ENCODE data around the gene EIF2AK2. TPM values are rescaled to one million over a fixed set of nuclear protein-coding genes. Genes with fewer than 3 reads are reported as not detected.

Gene EIF2AK2
- total RNA-seq, 2 experiments from 2014 or later = 29.1 to 31.1 TPM

DNA sequence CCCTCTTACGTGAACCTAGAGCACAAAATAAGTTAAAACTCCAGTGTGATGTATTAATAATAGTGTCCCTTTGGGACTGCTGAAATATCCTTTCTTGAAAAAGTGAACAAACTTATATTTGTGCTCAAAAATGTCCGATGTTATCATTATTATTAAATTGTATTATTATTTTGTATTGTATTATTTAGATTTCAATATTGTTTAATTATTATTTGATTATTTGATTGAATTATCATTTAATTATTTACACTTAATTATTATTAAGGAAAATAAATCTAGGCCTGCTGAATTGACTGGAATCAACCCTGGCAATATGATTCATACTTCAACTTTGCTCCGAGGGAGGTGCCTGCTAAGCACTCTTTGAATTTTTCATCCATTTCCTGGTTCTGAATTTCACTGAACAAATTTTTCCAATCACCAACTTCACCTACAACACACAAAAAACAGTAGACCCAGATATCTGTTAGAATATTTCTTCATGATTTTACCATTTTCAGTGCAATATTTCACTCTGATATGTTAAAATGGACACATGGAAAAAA is 10.9 kb upstream of the EIF2AK2 start:
- CTCF ChIA-PET = interaction anchor here (1.0 to 1.2 kb wide), 3 partner anchors 9 to 35 kb away, joined by 3 to 5 read pairs (median 4); no protein-coding TSS in a partner anchor
- TF ChIP-seq, protein P1, sequence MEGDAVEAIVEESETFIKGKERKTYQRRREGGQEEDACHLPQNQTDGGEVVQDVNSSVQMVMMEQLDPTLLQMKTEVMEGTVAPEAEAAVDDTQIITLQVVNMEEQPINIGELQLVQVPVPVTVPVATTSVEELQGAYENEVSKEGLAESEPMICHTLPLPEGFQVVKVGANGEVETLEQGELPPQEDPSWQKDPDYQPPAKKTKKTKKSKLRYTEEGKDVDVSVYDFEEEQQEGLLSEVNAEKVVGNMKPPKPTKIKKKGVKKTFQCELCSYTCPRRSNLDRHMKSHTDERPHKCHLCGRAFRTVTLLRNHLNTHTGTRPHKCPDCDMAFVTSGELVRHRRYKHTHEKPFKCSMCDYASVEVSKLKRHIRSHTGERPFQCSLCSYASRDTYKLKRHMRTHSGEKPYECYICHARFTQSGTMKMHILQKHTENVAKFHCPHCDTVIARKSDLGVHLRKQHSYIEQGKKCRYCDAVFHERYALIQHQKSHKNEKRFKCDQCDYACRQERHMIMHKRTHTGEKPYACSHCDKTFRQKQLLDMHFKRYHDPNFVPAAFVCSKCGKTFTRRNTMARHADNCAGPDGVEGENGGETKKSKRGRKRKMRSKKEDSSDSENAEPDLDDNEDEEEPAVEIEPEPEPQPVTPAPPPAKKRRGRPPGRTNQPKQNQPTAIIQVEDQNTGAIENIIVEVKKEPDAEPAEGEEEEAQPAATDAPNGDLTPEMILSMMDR (IDR thresholded peaks at IDR 0.05) = no peak
- Histone ChIP-seq H3K27ac (ENCODE audit: low read depth in 1 of 2, low read length in 2 of 2) (no peak overlapping the region), H3K4me1 (ENCODE audit: insufficient read depth, low read length) (no peaks in the 10 kb centered on the region), H3K4me3 (ENCODE audit: low read length) (no peak overlapping the region), H3K36me3 (ENCODE audit: insufficient read depth, low read length) (no peaks in the 10 kb centered on the region), H3K27me3 (ENCODE audit: control insufficient read depth in 1 of 2, insufficient read depth in 2 of 2, low read length in 2 of 2) (no peaks in the 10 kb centered on the region), H3K9me3 (ENCODE audit: control insufficient read depth in 1 of 2, insufficient read depth in 1 of 2, low read length in 2 of 2) (peaks cover 0 to 9% of the 10 kb centered on the region in 2 experiments)
- DNase-seq = no peak
- intact Hi-C loops (cut with DNase I, micrococcal nuclease) = loop anchor here (2.0 to 5.0 kb wide), 3 partner anchors 65 to 710 kb away; partner anchors contain the start of genes CEBPZ (in 1 of the 2) and NDUFAF7 (in 1 of the 2)
- POLR2A ChIA-PET = no interaction called here
- no peak overlapping the region for H3K4me3 Mint-ChIP-seq
- no peak for ATAC-seq (ENCODE audit: poor library complexity)
- H3K36me3 Mint-ChIP-seq (ENCODE audit: low read depth) = no peaks in the 10 kb centered on the region
- no peaks in the 10 kb centered on the region for H3K4me1 Mint-ChIP-seq (ENCODE audit: low read depth)
- no peaks in the 10 kb centered on the region for H3K27me3 Mint-ChIP-seq
- no peak overlapping the region for H3K27ac Mint-ChIP-seq
- H3K9me3 Mint-ChIP-seq = peaks cover 8% of the 10 kb centered on the region

DNA sequence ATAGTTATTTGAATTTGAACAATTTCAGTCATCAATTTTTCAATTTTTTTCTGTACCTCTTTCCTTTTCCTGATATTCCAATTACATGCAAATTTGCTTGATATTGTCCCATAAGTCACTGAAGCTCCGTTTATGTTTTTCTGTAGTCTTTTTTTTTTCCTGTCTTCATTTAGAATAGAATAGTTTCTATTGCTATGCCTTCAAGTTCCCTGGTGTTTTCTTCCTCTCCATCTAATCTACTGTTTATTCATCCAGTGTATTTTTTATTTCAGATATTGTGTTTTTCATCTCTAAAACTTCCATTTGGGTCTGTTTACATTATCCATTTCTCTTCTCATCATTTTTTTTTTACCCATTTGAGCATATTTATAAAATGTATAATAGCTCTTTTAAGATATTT is 8.0 kb upstream of the EIF2AK2 start:
- no peaks in the 10 kb centered on the region for H3K36me3 ChIP-seq (ENCODE audit: insufficient read depth, low read length)
- H3K9me3 Mint-ChIP-seq = peaks cover 8% of the 10 kb centered on the region
- intact Hi-C loops (cut with DNase I, micrococcal nuclease) = loop anchor here (5.0 kb wide), 2 partner anchors 68 to 713 kb away; partner anchors contain the start of genes CEBPZ (in 1 of the 2) and NDUFAF7 (in 1 of the 2)
- POLR2A ChIA-PET = interaction anchor here (1.5 kb wide), 1 partner anchor 8 kb away, joined by 5 read pairs; the partner anchor contains the start of gene EIF2AK2
- TF ChIP-seq, protein P1 (IDR thresholded peaks at IDR 0.05) = no peak
- no peaks in the 10 kb centered on the region for H3K27me3 Mint-ChIP-seq
- no peak for DNase-seq
- ATAC-seq (ENCODE audit: poor library complexity) = no peak
- no peaks in the 10 kb centered on the region for H3K27me3 ChIP-seq (ENCODE audit: control insufficient read depth in 1 of 2, insufficient read depth in 2 of 2, low read length in 2 of 2)
- H3K27ac Mint-ChIP-seq = no peak overlapping the region
- H3K4me1 Mint-ChIP-seq (ENCODE audit: low read depth) = no peaks in the 10 kb centered on the region
- H3K27ac ChIP-seq (ENCODE audit: low read depth in 1 of 2, low read length in 2 of 2) = no peak overlapping the region
- no peak overlapping the region for H3K4me3 ChIP-seq (ENCODE audit: low read length)
- H3K36me3 Mint-ChIP-seq (ENCODE audit: low read depth) = no peaks in the 10 kb centered on the region
- H3K4me1 ChIP-seq (ENCODE audit: insufficient read depth, low read length) = no peaks in the 10 kb centered on the region
- CTCF ChIA-PET = no interaction called here
- peaks cover 0 to 9% of the 10 kb centered on the region in 2 experiments for H3K9me3 ChIP-seq (ENCODE audit: control insufficient read depth in 1 of 2, insufficient read depth in 1 of 2, low read length in 2 of 2)
- no peak overlapping the region for H3K4me3 Mint-ChIP-seq

DNA sequence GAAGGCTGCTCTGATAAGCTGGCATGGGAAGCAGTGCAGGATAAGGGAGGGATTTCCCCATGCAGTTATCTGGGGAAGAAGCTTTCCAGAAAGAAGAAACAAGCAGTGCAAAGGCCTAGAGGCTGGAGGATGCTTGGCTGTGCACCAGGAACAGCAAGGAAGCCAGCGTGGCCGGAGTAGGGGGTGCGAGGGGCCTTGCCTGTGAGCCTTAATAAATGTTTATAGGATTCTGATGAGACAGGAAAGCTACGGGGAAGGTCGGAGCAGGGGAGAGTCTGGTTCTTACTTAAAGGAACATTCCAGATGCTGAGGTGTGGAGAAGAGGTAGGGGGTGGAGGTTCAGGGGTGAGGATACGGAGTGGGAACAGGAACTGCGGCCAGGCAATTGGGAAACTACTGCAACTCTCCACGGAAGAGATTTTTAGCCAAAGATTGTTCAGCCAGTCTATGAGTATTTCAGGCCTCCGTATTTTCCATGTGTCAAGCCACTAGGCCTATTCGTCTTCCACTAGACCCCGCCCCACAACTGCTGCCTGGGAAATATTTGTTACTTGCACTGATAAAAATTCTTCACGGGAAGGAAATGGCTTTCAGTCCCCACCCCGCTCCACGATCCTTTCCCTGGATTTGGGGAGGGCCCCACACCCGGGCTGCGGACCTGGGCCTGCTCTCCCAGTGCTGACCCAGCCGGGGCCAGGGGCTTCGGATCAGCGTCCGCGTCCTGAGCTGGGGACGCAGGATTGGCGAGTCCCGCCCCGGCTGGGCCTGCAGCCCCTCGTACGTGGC is 516 bp downstream of the EIF2AK2 start:
- H3K4me1 ChIP-seq (ENCODE audit: insufficient read depth, low read length) = peaks cover 31% of the 10 kb centered on the region
- Mint-ChIP-seq H3K9me3 (no peaks in the 10 kb centered on the region), H3K4me3 (peak overlapping the region; percentile 97), H3K36me3 (ENCODE audit: low read depth) (peaks cover 38% of the 10 kb centered on the region), H3K27ac (peak overlapping the region; percentile 95), H3K27me3 (no peaks in the 10 kb centered on the region), H3K4me1 (ENCODE audit: low read depth) (peaks cover 53% of the 10 kb centered on the region)
- intact Hi-C loops (cut with DNase I, micrococcal nuclease) = loop anchor here (2.0 to 10.0 kb wide), 4 partner anchors 41 to 519 kb away; partner anchors contain the start of genes CDC42EP3 (in 1 of the 2), CEBPZOS (in 1 of the 2) and STRN (in 1 of the 2)
- no peaks in the 10 kb centered on the region for H3K9me3 ChIP-seq (ENCODE audit: control insufficient read depth in 1 of 2, insufficient read depth in 1 of 2, low read length in 2 of 2)
- ChIA-PET POLR2A (interaction anchor here (0.5 to 2.3 kb wide), 9 partner anchors 9 to 190 kb away, joined by 3 to 12 read pairs (median 6); partner anchors contain the start of genes CEBPZ, CEBPZOS, GPATCH11 and HEATR5B), CTCF (interaction anchor here (1.0 kb wide), 1 partner anchor 13 kb away, joined by 3 read pairs; no protein-coding TSS in a partner anchor)
- DNase-seq (peak in 9 of 14 experiments; percentile 3 to 64 (median 21)), ATAC-seq (ENCODE audit: poor library complexity) (peak; percentile 13)
- TF ChIP-seq, protein P1 (IDR thresholded peaks at IDR 0.05) = no peak
- H3K27ac ChIP-seq (ENCODE audit: low read depth in 1 of 2, low read length in 2 of 2) = peak overlapping the region; percentile 34 to 44
- peak overlapping the region; percentile 96 for H3K4me3 ChIP-seq (ENCODE audit: low read length)
- H3K36me3 ChIP-seq (ENCODE audit: insufficient read depth, low read length) = no peaks in the 10 kb centered on the region
- H3K27me3 ChIP-seq (ENCODE audit: control insufficient read depth in 1 of 2, insufficient read depth in 2 of 2, low read length in 2 of 2) = no peaks in the 10 kb centered on the region
